Peyer's patch (tissue), 4 donors: ENCODE data around the gene GABBR2. TPM values are rescaled to one million over a fixed set of nuclear protein-coding genes. Genes with fewer than 3 reads are reported as not detected.

Experiments used
- DNase-seq, 3 donors: peaks; one replicate each; pipeline ENCODE4 v3.0.0-alpha.2; 2017 to 2019
- H3K27ac ChIP-seq, 4 donors: fragments of 200-600 bp; sonication (generic); one replicate each; pipeline ENCODE4 v1.5.1; 2016 to 2019
- H3K27me3 ChIP-seq, 2 donors: fragments of 200-600 bp; sonication (generic); one replicate each; pipeline ENCODE4 v1.5.1; 2019
- H3K36me3 ChIP-seq, 3 donors: fragments of 200-600 bp; sonication (generic); one replicate each; pipeline ENCODE4 v1.5.1; 2016 to 2019
- H3K4me1 ChIP-seq, 4 donors: fragments of 200-600 bp; sonication (generic); one replicate each; pipeline ENCODE4 v1.5.1; 2016 to 2019
- H3K4me3 ChIP-seq, 4 donors: fragments of 200-600 bp; sonication (generic); 1 replicate in 3 of 4; 2 replicates in 1 of 4; pipeline ENCODE4 v1.5.1; 2016 to 2019; ENCODE audit warnings: mild to moderate bottlenecking in 1 of 4
- H3K9me3 ChIP-seq, 4 donors: fragments of 200-600 bp; sonication (generic); one replicate each; pipeline ENCODE4 v1.5.1; 2016 to 2019; ENCODE audit warnings: mild to moderate bottlenecking in 1 of 4
- POLR2A ChIP-seq, 2 donors: fragments of 450-650 bp; IDR thresholded peaks; one replicate each; pipeline ENCODE4 v1.5.1; 2017; ENCODE audit warnings: antibody characterized with exemption in 2 of 2, mild to moderate bottlenecking in 2 of 2, moderate library complexity in 2 of 2
- total RNA-seq, 4 donors: library from RNA; depleted of rRNA; stranded (reverse); fragments of >200 nt; gene quantifications; one replicate each; pipeline ENCODE4 v1.1.0, GENCODE V29; 2016
- TF ChIP-seq, protein P1 (sequence below), 6 experiments: fragments of 450-650 bp in 4 of 6; fragments of 200-600 bp in 2 of 6; sonication (generic) in 1 of 6; IDR thresholded peaks; one replicate each; pipeline ENCODE4 v1.5.1; 2017 to 2019; ENCODE audit warnings: antibody characterized with exemption in 6 of 6, mild to moderate bottlenecking in 3 of 6, moderate library complexity in 1 of 6

The GABBR2 gene
- total RNA-seq, 4 donors from 2014 or later = not detected

DNA sequence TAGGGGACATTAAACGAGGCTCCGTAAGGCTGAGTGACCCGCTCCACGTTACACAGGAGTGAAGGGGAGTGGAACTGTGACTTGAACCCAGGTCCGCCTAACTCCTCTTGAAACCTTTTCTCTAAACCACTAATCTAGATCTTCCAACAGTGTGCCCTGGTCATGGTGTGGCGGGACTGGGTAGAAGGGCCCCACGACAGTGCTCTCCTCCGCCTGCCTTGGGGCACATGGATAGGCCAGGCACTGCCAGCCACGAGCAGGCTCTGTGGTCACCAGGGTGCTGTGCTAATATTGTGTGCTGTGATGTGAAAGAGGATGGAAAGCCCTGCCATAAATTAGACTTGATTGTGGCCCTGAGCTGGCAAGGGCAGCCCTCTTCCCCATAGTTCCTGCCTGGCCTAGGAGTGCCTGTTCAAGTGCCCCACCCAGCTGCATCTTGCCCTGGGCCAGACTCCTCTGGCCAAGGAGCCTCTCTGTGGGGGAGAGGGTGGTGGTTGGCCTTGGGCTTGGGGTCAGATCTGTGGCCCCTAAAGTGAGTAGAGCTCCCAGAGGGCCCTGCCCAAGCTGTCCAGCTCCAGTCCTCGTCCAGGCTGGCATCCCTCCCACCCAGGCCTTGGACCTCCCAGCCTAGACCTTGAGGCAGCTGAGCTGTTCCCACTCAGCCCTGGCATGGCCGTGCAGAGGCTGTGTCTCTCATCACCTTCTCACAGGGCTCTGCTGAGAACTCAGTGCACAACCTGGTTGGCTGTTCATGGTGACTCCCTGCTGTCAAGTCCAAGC is 385.5 kb downstream of the GABBR2 start:
- Histone ChIP-seq H3K27me3 (no peaks in the 10 kb centered on the region), H3K4me3 (no peak overlapping the region), H3K36me3 (no peaks in the 10 kb centered on the region), H3K9me3 (no peaks in the 10 kb centered on the region), H3K4me1 (no peaks in the 10 kb centered on the region), H3K27ac (no peak overlapping the region)
- no peak for DNase-seq
- TF ChIP-seq POLR2A (IDR thresholded peaks at IDR 0.05) = no peak
- TF ChIP-seq, protein P1, sequence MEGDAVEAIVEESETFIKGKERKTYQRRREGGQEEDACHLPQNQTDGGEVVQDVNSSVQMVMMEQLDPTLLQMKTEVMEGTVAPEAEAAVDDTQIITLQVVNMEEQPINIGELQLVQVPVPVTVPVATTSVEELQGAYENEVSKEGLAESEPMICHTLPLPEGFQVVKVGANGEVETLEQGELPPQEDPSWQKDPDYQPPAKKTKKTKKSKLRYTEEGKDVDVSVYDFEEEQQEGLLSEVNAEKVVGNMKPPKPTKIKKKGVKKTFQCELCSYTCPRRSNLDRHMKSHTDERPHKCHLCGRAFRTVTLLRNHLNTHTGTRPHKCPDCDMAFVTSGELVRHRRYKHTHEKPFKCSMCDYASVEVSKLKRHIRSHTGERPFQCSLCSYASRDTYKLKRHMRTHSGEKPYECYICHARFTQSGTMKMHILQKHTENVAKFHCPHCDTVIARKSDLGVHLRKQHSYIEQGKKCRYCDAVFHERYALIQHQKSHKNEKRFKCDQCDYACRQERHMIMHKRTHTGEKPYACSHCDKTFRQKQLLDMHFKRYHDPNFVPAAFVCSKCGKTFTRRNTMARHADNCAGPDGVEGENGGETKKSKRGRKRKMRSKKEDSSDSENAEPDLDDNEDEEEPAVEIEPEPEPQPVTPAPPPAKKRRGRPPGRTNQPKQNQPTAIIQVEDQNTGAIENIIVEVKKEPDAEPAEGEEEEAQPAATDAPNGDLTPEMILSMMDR (IDR thresholded peaks at IDR 0.05) = no peak

- H3K9me3 ChIP-seq = no peaks in the 10 kb centered on the region
- H3K4me3 ChIP-seq = no peak overlapping the region
- no peaks in the 10 kb centered on the region for H3K36me3 ChIP-seq
- no peaks in the 10 kb centered on the region for H3K27me3 ChIP-seq
- no peak for TF ChIP-seq POLR2A (IDR thresholded peaks at IDR 0.05)
- TF ChIP-seq, protein P1 (IDR thresholded peaks at IDR 0.05) = no peak
- no peak overlapping the region for H3K27ac ChIP-seq
- no peak for DNase-seq
- no peaks in the 10 kb centered on the region for H3K4me1 ChIP-seq
Measured at GRCh38 chr9:98321269-98321668, 387.5 kb downstream of the GABBR2 start.

GRCh38 chr9:98318834-98319478 is 389.8 kb downstream of the GABBR2 start:
- no peak overlapping the region for H3K27ac ChIP-seq
- no peak overlapping the region for H3K4me3 ChIP-seq
- DNase-seq = no peak
- no peaks in the 10 kb centered on the region for H3K27me3 ChIP-seq
- no peaks in the 10 kb centered on the region for H3K4me1 ChIP-seq
- no peaks in the 10 kb centered on the region for H3K9me3 ChIP-seq
- TF ChIP-seq, protein P1 (IDR thresholded peaks at IDR 0.05) = no peak
- TF ChIP-seq POLR2A (IDR thresholded peaks at IDR 0.05) = no peak
- H3K36me3 ChIP-seq = no peaks in the 10 kb centered on the region

GRCh38 chr9:98318041-98318790 is 390.5 kb downstream of the GABBR2 start:
- Histone ChIP-seq H3K4me3 (no peak overlapping the region), H3K4me1 (no peaks in the 10 kb centered on the region), H3K36me3 (no peaks in the 10 kb centered on the region), H3K27me3 (no peaks in the 10 kb centered on the region), H3K9me3 (no peaks in the 10 kb centered on the region), H3K27ac (no peak overlapping the region)
- no peak for TF ChIP-seq POLR2A (IDR thresholded peaks at IDR 0.05)
- TF ChIP-seq, protein P1 (IDR thresholded peaks at IDR 0.05) = no peak
- DNase-seq = no peak

- Histone ChIP-seq H3K9me3 (no peaks in the 10 kb centered on the region), H3K36me3 (no peaks in the 10 kb centered on the region), H3K4me3 (no peak overlapping the region), H3K4me1 (no peaks in the 10 kb centered on the region), H3K27me3 (no peaks in the 10 kb centered on the region), H3K27ac (no peak overlapping the region)
- no peak for DNase-seq
- no peak for TF ChIP-seq POLR2A (IDR thresholded peaks at IDR 0.05)
- TF ChIP-seq, protein P1 (IDR thresholded peaks at IDR 0.05) = no peak
Measured at GRCh38 chr9:98317134-98317857, 391.4 kb downstream of the GABBR2 start.
